HCT116 (cell line): ENCODE data around the gene WDR90. TPM values are rescaled to one million over a fixed set of nuclear protein-coding genes. Genes with fewer than 3 reads are reported as not detected.

Source experiments
- ATAC-seq: fragments of 200-7000 bp; cut with Tn5 transposase; 2 replicates; pipeline ENCODE4 v1.9.1; 2020; ENCODE audit warnings: mild to moderate bottlenecking, moderate library complexity
- BruUV-seq: library from RNA; stranded (reverse); fragments of 400-500 nt; replicated peaks from 2 replicates; lab custom pipeline; 2021; lab: Mats Ljungman, UMichigan
- CTCF ChIA-PET: fragments of 300-600 bp; sonication (Branson Sonifier 250); formaldehyde crosslinking; loops from one replicate; lab custom pipeline; 2021; ENCODE audit warnings: antibody characterized with exemption; lab: Charles Lee
- POLR2A ChIA-PET: fragments of 300-600, 350-600 bp; sonication (Branson Sonifier 250); formaldehyde crosslinking; loops from one replicate; lab custom pipeline; 2021; ENCODE audit warnings: antibody characterized with exemption; lab: Charles Lee
- RAD21 ChIA-PET, 2 experiments: fragments of 300-600 bp; sonication (Branson Sonifier 250); formaldehyde crosslinking; loops; one replicate each; lab custom pipeline; 2023; ENCODE audit warnings: low total read pairs in 2 of 2; ENCODE audit not compliant: uncharacterized antibody in 2 of 2, unreplicated experiment in 2 of 2, low non-redundant PET in 1 of 2; lab: Charles Lee
- DNase-seq: peaks from one replicate; pipeline ENCODE4 v3.0.0-alpha.2; 2010; ENCODE audit warnings: low read depth, low spot score
- H2AFZ ChIP-seq: fragments of 200-600 bp; shearing (Covaris generic), sonication (generic); 2 replicates; pipeline ENCODE4 v1.6.1; 2017; ENCODE audit warnings: low read depth, mixed run types, mixed read lengths, antibody characterized with exemption, low read length; ENCODE audit not compliant: poor library complexity, severe bottlenecking
- H3K27ac ChIP-seq: 2 replicates; pipeline ENCODE4 v1.5.1; 2012; ENCODE audit warnings: low read depth, low read length
- H3K27me3 ChIP-seq: fragments of 200-600 bp; sonication (generic); 2 replicates; pipeline ENCODE4 v1.6.1; 2016; ENCODE audit warnings: mixed run types, low read length, mixed read lengths; ENCODE audit not compliant: insufficient read depth
- H3K36me3 ChIP-seq, 2 experiments: fragments of 200-500 bp in 1 of 2; fragments of 200-600 bp in 1 of 2; sonication (Bioruptor generic) in 1 of 2; sonication (generic) in 1 of 2; 2 replicates each; pipeline versions ENCODE4 v1.5.1 to v1.6.1; 2014 to 2016; ENCODE audit warnings: low read length in 2 of 2, inconsistent platforms in 1 of 2, mixed read lengths in 1 of 2, mixed run types in 1 of 2; ENCODE audit not compliant: insufficient read depth in 2 of 2, control insufficient read depth in 1 of 2
- H3K4me1 ChIP-seq, 2 experiments: fragments of 200-600 bp in 1 of 2; sonication (generic) in 1 of 2; 2 replicates each; pipeline versions ENCODE4 v1.5.1 to v1.6.1; 2012 to 2017; ENCODE audit warnings: low read length in 2 of 2, inconsistent platforms in 1 of 2, mild to moderate bottlenecking in 1 of 2, mixed read lengths in 1 of 2, mixed run types in 1 of 2, moderate library complexity in 1 of 2; ENCODE audit not compliant: insufficient read depth in 2 of 2, control insufficient read depth in 1 of 2
- H3K4me2 ChIP-seq: fragments of 200-600 bp; sonication (generic); 2 replicates; pipeline ENCODE4 v1.6.1; 2017; ENCODE audit warnings: mixed run types, low read length, mixed read lengths
- H3K4me3 ChIP-seq, 2 experiments: fragments of 200-600 bp in 1 of 2; sonication (generic) in 1 of 2; replicated peaks in 1 of 2; 2 replicates each; pipeline ENCODE4 v1.5.1; 2011 to 2016; ENCODE audit warnings: low read length in 2 of 2, control low read depth in 1 of 2, low read depth in 1 of 2, mild to moderate bottlenecking in 1 of 2, mixed read lengths in 1 of 2, mixed run types in 1 of 2
- H3K79me2 ChIP-seq: fragments of 200-600 bp; sonication (generic); 2 replicates; pipeline ENCODE4 v1.6.1; 2017; ENCODE audit warnings: mild to moderate bottlenecking, mixed run types, low read length, moderate library complexity, mixed read lengths; ENCODE audit not compliant: insufficient read depth
- H3K9ac ChIP-seq: fragments of 200-600 bp; sonication (generic); 2 replicates; pipeline ENCODE4 v1.6.1; 2016; ENCODE audit warnings: low read length, mixed read lengths
- H3K9me2 ChIP-seq: fragments of 200-600 bp; sonication (generic), shearing (Covaris generic); 2 replicates; pipeline ENCODE4 v1.6.1; 2017; ENCODE audit warnings: mixed run types, mild to moderate bottlenecking, moderate library complexity; ENCODE audit not compliant: insufficient read depth
- H3K9me3 ChIP-seq, 2 experiments: fragments of 200-500 bp in 1 of 2; fragments of 200-600 bp in 1 of 2; sonication (Bioruptor generic) in 1 of 2; sonication (generic) in 1 of 2; 2 replicates each; pipeline ENCODE4 v1.6.1; 2014 to 2017; ENCODE audit warnings: low read length in 2 of 2, mixed read lengths in 2 of 2, inconsistent platforms in 1 of 2, low read depth in 1 of 2, mild to moderate bottlenecking in 1 of 2, mixed run types in 1 of 2, moderate library complexity in 1 of 2; ENCODE audit not compliant: control insufficient read depth in 1 of 2, insufficient read depth in 1 of 2
- H4K20me1 ChIP-seq: fragments of 200-600 bp; sonication (generic), shearing (Covaris generic); 2 replicates; pipeline ENCODE4 v1.6.1; 2017; ENCODE audit warnings: mixed run types, mild to moderate bottlenecking, moderate library complexity; ENCODE audit not compliant: insufficient read depth
- CBX3 ChIP-seq: IDR thresholded peaks from 2 replicates; pipeline ENCODE4 v1.6.1; 2012; ENCODE audit warnings: low read depth
- CEBPB ChIP-seq: IDR thresholded peaks from 2 replicates; pipeline ENCODE4 v1.6.1; 2012; ENCODE audit warnings: low read depth
- CTCF ChIP-seq, 3 experiments: fragments of 200-600 bp in 1 of 3; sonication (generic) in 1 of 3; IDR thresholded peaks in 2 of 3; conservative IDR thresholded peaks in 1 of 3; 2 replicates each; pipeline ENCODE4 v1.5.1; 2012 to 2017; ENCODE audit warnings: low read depth in 2 of 3, low read length in 2 of 3, antibody characterized with exemption in 1 of 3, borderline replicate concordance in 1 of 3, control low read depth in 1 of 3, mild to moderate bottlenecking in 1 of 3, mixed read lengths in 1 of 3, mixed run types in 1 of 3, moderate library complexity in 1 of 3; ENCODE audit not compliant: insufficient read depth in 1 of 3
- EGR1 ChIP-seq: IDR thresholded peaks from 2 replicates; pipeline ENCODE4 v1.6.1; 2012; ENCODE audit warnings: low read depth
- ELF1 ChIP-seq: IDR thresholded peaks from 2 replicates; pipeline ENCODE4 v1.6.1; 2012; ENCODE audit warnings: low read depth, borderline replicate concordance
- FOSL1 ChIP-seq: IDR thresholded peaks from 2 replicates; pipeline ENCODE4 v1.6.1; 2012; ENCODE audit warnings: low read depth
- JUND ChIP-seq: IDR thresholded peaks from 2 replicates; pipeline ENCODE4 v1.6.1; 2012
- MAX ChIP-seq: IDR thresholded peaks from 2 replicates; pipeline ENCODE4 v1.6.1; 2012
- POLR2AphosphoS5 ChIP-seq: IDR thresholded peaks from 2 replicates; pipeline ENCODE4 v1.6.1; 2011; ENCODE audit warnings: mild to moderate bottlenecking, low read depth, low read length, moderate library complexity
- SIN3A ChIP-seq: IDR thresholded peaks from 2 replicates; pipeline ENCODE4 v1.6.1; 2012; ENCODE audit warnings: low read depth
- TCF7L2 ChIP-seq: IDR thresholded peaks from 2 replicates; pipeline ENCODE4 v1.7.0; 2011; ENCODE audit warnings: borderline replicate concordance, inconsistent platforms; ENCODE audit not compliant: insufficient read depth, insufficient read length; ENCODE audit errors: extremely low read depth
- YY1 ChIP-seq: IDR thresholded peaks from 2 replicates; pipeline ENCODE4 v1.6.1; 2011; ENCODE audit warnings: low read length, low read depth, moderate library complexity, mild to moderate bottlenecking; ENCODE audit not compliant: insufficient replicate concordance; ENCODE audit errors: extremely low read depth
- ZBTB33 ChIP-seq: IDR thresholded peaks from 2 replicates; pipeline ENCODE4 v1.6.1; 2011; ENCODE audit warnings: mild to moderate bottlenecking, low read length, moderate library complexity; ENCODE audit not compliant: insufficient replicate concordance; ENCODE audit errors: extremely low read depth
- ZNF274 ChIP-seq: fragments of 200-500 bp; sonication (Bioruptor generic); IDR thresholded peaks from 2 replicates; pipeline ENCODE4 v1.6.1; 2014; ENCODE audit warnings: mild to moderate bottlenecking, low read depth, low read length, inconsistent platforms
- intact Hi-C: fragments of 100-400 bp; cut with micrococcal nuclease; formaldehyde crosslinking; loops from 2 replicates; pipeline ENCODE4 v1.10.0; 2022
- total RNA-seq: library from RNA; stranded (reverse); gene quantifications from one replicate; pipeline ENCODE4 v1.2.1, GENCODE V29; 2021; ENCODE audit not compliant: unreplicated experiment
- TF ChIP-seq, protein P1 (sequence below): IDR thresholded peaks from 2 replicates; pipeline ENCODE4 v1.6.1; 2012; ENCODE audit warnings: low read depth
- TF ChIP-seq, protein P2 (sequence below): IDR thresholded peaks from 2 replicates; pipeline ENCODE4 v1.6.1; 2012

Gene WDR90
- total RNA-seq, 1 experiment from 2014 or later: 73.7 TPM

DNA sequence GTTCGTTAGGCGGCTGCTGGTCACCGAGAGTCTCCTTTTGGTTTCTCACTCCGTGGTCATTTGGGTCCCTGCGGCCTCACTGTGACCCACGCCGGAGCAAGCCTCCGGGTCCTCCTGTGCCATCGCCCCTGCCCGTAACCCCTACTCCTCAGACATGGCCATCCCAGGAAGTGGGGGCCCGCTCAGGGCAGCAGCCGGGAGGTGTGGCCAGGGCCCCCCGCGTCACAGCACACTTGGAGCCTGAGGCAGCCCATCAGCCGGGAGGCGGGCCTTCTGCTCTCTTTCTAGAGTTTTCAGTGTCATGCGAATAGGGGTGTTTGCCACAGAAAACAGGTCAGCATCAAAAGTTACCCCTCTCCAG lies 26.3 kb upstream of the WDR90 start:
- Histone ChIP-seq H3K27me3 (no peaks in the 10 kb centered on the region), H2AFZ (no peak overlapping the region), H3K4me1 (peaks cover 28 to 48% of the 10 kb centered on the region in 2 experiments), H3K4me2 (no peak overlapping the region), H3K79me2 (no peaks in the 10 kb centered on the region), H3K9me2 (no peaks in the 10 kb centered on the region), H3K9me3 (no peaks in the 10 kb centered on the region), H4K20me1 (no peaks in the 10 kb centered on the region), H3K27ac (no peak overlapping the region), H3K36me3 (no peaks in the 10 kb centered on the region), H3K9ac (no peak overlapping the region), H3K4me3 (no peak overlapping the region)
- DNase-seq (no peak), ATAC-seq (no peak)
- ChIA-PET RAD21 (no interaction called here), POLR2A (no interaction called here), CTCF (no interaction called here)
- TF ChIP-seq EGR1: no peak
- no peak for TF ChIP-seq ELF1
- TF ChIP-seq POLR2AphosphoS5: no peak
- TF ChIP-seq YY1: no peak
- no peak for TF ChIP-seq ZNF274
- TF ChIP-seq SIN3A: no peak
- TF ChIP-seq FOSL1: no peak
- TF ChIP-seq TCF7L2: no peak
- TF ChIP-seq, protein P1, sequence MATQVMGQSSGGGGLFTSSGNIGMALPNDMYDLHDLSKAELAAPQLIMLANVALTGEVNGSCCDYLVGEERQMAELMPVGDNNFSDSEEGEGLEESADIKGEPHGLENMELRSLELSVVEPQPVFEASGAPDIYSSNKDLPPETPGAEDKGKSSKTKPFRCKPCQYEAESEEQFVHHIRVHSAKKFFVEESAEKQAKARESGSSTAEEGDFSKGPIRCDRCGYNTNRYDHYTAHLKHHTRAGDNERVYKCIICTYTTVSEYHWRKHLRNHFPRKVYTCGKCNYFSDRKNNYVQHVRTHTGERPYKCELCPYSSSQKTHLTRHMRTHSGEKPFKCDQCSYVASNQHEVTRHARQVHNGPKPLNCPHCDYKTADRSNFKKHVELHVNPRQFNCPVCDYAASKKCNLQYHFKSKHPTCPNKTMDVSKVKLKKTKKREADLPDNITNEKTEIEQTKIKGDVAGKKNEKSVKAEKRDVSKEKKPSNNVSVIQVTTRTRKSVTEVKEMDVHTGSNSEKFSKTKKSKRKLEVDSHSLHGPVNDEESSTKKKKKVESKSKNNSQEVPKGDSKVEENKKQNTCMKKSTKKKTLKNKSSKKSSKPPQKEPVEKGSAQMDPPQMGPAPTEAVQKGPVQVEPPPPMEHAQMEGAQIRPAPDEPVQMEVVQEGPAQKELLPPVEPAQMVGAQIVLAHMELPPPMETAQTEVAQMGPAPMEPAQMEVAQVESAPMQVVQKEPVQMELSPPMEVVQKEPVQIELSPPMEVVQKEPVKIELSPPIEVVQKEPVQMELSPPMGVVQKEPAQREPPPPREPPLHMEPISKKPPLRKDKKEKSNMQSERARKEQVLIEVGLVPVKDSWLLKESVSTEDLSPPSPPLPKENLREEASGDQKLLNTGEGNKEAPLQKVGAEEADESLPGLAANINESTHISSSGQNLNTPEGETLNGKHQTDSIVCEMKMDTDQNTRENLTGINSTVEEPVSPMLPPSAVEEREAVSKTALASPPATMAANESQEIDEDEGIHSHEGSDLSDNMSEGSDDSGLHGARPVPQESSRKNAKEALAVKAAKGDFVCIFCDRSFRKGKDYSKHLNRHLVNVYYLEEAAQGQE: no peak
- TF ChIP-seq CEBPB: no peak
- no peak for TF ChIP-seq CTCF (IDR thresholded peaks at IDR 0.05 in 2 of 3, conservative IDR thresholded peaks at IDR 0.05 in 1 of 3; ENCODE audit: borderline replicate concordance in 1 of 3, insufficient read depth in 1 of 3, low read depth in 2 of 3, low read length in 2 of 3)
- no peak for TF ChIP-seq CBX3
- TF ChIP-seq, protein P2, sequence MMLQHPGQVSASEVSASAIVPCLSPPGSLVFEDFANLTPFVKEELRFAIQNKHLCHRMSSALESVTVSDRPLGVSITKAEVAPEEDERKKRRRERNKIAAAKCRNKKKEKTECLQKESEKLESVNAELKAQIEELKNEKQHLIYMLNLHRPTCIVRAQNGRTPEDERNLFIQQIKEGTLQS: no peak
- TF ChIP-seq MAX: no peak
- TF ChIP-seq JUND: no peak
- TF ChIP-seq ZBTB33: no peak
- no TSS peak for BruUV-seq
- intact Hi-C loops: no loop called here
